ENCODE measurements around the gene NF1.

Gene NF1

DNA sequence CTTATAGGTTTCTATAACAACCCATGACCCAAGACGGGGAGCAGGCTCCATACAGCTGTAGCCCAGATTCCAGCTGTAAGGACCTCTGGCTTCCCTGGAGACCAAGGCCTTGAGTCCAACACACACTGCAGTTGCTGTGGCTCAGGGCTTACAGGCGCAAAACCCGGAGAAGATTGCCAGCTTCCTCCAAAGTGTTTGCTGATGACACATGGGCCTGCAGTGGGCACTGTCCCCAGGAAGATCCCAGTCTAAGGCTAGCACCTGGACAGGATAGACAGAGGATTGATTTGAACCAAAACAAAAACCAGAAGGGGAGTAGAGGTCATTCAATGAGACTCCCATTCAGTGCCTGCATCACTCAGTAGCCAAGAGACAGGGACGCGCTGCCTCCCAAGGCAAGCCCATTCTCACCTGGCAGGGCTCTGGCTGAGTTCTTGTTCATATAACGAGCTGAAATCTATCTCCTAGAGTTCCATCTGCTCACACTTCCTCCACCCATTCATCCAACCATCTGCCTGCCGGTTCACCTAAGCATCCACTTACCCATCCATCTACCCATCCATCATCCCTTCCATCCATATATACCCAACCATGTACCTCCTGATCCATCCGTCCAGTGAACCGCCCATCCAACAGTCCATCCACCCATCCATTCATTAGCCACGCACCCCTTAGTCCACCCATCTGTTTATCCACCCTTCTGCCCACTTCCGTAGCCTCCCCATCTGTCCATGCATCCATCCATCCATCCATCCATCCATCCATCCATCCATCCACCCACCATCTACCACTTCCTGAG, 306.9 kb downstream of the NF1 start:
- no peak for DNase-seq (ENCODE audit: low read depth in 2 of 2)

DNA sequence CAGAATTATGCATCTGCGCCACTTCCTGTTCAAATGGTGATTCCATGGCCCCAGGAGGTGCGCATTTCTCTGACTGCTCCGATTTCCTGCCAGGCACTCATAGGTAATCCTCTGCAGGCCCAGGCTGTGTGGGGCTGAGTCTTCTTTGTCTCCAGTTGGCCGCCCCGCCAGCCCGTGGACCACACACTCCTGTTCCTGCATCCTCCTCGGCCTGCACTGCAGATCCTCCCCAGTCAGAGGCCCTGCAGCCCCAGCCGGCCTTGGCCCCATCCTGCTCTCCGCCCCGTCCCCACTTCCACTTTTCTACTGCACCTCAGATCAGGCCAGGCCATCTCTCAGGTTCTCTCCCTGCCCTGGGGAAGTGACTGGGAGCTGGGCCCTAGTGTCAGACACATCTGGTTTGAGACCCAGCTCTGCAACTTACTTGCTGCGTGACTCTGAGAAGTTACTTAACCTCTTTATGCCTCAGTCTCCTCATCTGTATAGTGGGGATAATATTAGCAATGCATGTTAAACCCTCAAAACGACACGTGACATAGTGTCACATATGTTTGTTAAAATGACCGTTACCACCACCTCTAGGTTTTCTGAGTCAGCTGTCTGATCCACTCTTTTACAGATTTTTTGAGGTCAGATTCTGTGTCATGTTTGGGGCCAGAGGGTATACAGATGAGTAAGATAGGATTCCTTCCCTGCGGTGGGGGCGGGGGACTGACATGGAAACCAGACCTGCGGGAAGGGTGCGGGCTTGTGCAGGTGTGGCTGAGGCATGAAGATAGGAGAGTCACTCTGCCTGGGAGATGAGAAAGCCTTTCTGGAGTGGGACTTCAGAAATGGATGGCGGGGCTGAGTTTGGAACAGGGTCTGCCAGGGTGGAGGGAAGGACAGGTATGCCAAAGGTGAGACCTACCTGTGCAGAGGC, 309.5 kb downstream of the NF1 start:
- no peak for DNase-seq (ENCODE audit: low read depth in 2 of 2)

DNA sequence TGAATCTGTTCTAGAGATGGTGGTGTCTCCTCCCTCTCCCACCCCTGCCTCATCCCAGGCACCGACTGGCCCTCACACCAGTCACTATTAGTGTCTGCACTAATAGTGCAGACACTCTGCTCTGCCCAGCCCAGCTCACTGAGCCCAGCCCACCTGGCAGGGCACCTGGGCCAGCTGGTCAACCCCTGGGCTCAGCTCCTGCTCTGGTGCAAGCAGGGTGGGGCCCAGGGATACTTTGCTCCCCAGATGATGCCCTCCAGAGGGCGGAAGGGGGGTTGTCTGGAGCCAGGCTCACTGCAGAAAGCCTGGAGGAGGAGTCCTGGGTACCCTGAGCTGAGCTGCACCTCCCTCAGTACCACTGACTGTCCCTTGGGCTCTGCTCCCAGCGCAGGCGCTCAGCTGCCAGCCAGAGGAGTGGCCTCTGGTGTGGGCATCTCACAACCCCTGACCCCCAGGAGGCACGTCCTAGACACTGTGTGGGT, 311.2 kb downstream of the NF1 start:
- no peak for DNase-seq (ENCODE audit: low read depth in 2 of 2)

DNA sequence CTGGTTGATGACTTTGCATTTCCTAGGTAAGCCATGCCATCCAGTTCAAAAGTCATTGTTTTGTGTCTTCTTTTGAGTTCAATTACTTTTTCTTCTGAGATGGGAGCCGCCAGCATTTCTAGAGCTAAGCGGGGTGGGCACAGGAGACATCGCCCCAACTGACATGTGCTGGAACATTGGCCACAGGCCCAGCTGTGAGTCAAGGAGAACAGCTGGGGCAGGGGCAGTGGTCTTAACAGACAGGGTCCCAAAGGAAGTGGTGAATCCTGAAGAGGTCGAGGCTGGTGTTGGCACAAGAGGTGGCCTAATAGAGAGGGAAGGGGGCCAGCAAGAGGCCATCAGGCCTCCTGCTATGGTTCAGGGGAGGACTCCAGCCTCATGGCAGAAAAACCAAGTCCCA, 313.8 kb downstream of the NF1 start:
- DNase-seq (ENCODE audit: low read depth in 2 of 2): no peak

DNA sequence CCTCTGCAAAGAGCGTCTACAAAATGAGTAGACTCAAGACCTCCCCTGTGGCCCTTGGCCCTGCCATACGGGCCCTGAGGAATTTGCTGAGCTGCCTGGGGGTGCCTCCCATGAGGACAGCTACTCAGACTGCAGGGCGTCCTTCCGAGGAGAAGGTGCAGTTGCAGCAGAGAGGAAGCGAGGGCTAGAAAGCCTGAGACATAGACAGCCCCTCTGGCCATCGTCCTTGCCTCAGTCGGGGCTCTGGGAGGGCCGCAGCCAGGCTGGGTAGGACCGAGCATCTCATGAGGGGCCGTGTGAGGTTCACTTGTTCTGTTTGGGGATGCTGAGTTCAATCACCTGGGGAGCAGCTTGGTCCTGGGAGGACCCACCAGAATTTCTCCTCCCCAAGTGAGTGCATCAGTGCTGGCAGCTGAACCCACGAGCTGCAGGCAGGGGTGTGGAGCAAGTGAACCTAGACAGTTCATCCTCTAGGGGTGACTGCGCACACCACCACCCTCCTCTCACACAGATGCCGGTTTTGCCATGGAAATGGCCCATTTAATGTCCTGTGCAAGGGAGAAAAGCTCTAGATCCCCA, 317.0 kb downstream of the NF1 start:
- DNase-seq (ENCODE audit: low read depth in 2 of 2): no peak

DNA sequence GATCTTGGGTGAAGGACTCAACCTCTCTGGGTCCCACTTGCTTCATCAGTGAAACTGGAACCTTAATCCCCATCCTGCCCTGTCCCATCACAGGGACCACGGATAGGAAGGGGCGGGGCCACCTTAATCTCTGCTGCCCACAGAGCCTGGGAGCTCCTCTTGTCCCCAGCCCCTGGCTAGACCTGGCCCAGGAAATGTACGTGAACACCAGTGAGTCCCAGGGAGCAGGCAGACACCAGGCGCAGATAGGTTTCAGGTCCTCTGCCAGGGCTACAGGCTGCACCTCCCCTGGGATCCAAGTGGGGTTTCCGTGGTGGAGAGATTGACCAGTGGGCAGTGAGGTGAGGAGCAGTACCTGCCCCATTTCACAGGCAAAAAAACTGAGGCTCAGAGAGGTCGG, 317.7 kb downstream of the NF1 start:
- DNase-seq (ENCODE audit: low read depth in 2 of 2): no peak

DNA sequence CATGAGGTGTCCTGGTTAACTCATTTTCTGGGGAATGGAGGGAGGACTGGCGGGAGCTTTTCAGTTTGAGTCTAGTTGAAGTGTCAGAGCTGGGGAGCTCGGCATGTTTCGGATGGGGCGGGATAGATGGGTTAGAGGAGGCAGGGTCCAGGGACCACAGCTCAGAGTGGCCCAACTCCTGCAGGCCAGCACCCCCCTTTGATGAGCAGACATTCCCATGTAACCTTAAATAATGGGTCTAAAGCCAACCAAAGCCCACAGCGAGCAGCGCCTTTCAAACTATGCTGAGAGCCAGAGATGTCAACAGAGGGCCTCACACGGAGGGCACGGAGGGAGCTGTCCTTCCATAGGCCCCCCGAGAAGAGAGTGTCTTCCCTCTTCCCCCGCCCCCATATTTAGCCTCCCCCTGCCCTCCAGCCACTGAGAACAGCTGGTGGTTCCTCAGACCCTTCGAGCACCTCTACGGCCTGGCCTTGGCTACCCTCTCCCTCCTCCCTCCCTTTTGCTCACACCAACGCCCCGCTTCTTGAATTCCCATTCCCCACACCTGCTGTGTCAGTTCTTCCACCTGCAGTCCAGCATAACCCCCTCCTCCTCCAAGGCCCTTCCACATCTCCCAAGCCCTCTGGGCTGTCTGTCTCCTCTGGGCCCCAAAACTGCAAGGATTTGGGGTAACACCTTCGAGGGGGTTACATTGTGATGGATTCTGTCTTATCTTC, 318.5 kb downstream of the NF1 start:
- DNase-seq (ENCODE audit: low read depth in 2 of 2): no peak

DNA sequence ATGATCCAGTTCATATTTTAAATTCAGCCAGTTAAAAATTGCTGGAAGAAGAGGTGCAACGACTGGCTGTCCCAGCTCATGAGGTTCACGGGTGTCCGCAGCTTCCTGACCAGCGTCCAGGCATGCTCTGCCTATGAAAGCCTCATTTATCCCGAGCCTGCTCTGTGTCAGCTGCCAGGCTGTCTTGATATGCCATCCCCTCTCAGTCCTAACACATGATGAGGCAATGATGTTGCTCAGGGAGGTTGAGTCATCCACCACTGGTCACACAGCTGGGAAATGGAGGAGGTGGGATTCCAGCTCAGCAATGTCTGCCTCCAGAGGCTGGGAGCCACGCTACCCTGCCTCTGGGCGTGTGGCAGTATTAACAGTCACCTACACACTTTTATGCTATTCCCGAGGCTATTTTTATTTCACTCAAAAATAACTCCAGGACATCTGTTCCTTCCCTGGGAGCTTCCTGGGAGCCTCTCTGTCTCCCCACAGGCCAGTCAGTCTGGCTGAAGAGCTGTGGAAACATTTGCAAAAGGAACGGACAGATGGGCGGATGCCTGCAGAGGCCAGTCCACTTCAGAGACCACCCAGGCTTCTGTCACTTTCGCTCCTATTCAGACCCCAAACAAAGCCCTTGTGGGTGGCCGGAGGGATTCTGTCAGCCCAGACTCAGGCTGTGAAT, 319.2 kb downstream of the NF1 start:
- DNase-seq (ENCODE audit: low read depth in 2 of 2): no peak

DNA sequence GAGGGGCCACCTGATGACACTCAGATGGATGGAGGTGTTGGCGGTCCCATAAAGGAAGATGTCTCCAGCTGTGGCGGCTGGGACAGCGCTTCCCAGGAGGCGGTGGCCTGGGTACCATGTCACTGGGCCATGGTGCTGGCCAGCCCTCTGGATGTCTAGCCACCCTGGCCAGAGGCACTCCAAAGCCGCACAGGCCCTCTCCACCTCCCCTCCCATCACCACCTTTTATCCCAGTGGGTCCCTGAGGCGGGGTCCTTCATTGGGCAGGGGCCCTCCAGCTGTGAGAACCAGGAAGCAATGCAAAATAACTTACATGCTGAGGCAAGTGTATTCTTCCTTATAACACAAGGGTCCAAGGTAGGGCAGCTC, 319.8 kb downstream of the NF1 start:
- DNase-seq (ENCODE audit: low read depth in 2 of 2): no peak

DNA sequence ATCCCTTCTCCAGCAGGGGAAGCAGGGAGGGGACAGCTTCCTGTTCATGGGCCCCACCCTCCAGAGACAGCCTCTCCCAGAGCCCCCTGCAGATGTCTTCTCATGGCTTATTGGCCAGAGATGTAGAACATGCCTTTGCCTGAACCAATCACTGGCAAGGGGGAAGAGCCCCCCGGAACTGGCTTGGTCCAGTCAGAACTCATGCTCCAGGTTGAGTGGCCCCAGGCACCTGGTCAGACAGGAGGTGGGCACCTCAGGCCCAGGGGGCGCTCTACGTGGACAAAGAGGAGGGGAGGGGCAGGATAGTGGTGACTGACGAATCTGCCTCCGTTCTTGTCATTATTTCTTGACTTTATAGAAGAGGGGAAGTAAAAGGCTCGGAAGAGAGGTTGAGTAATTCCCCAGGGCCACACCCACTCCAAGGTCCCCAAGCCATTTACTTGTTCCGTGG, 320.3 kb downstream of the NF1 start:
- DNase-seq (ENCODE audit: low read depth in 2 of 2): no peak

DNA sequence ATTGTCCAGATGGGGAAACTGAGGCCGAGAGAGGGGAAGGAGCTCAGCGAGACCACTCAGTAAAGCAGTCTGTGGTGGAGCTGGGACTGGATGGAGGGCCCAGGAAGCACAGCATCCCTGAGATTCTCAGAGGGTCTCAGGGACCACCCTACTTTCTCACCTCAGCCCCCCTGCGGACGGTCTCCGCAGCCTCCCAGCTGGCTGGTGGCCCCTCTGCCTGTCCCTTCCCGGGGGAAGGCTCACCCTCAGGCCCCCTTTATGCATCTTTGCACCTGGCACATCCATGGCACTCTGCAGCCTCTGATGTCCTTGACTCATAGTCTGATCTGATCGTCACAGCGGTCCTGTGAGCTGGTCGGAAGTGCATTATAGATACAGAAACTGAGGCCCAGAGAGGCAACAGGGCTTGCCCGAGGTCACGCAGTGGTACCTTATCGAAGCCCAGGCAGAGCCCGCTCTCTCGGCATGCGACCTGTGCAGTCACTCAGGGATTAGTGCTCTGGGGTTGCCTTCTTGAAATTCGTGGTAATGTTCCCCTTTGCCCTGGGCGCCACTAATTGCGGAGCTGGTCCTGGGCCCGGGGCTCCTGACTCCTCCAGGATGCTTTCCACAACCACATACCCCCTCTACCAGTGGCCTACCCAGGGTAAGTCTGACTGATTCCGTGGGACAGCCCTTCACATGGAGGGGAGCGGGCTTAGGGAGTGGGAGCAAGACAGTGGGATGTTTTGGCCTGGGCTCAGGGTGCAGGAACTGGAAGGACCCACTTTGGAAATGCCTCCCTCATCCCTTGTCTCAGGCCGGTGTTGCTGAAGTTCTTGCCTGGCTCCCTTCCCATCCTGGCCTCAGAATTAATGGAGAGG, 321.1 kb downstream of the NF1 start:
- no peak for DNase-seq (ENCODE audit: low read depth in 2 of 2)

DNA sequence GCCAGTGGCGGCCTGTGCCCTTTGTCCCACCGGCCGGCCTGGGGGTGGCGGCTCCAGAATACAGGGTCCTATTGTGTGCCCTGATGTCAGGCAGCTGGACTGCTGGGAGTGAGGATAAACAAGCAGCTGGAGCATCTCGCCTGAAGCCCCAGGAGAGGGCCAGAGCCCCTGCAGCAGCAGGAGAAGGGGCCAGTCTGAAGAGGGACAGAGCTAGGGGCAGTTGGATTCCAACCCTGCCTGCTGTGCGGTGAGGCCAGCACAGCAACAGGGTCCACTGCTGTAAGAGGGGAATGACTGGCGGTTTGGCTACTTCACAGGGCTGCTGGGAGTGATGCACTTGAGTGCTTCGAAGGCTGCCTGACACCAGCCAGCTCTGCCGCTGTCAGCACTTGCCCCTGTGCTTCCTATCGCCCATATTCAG, 321.7 kb downstream of the NF1 start:
- DNase-seq (ENCODE audit: low read depth in 2 of 2): no peak

DNA sequence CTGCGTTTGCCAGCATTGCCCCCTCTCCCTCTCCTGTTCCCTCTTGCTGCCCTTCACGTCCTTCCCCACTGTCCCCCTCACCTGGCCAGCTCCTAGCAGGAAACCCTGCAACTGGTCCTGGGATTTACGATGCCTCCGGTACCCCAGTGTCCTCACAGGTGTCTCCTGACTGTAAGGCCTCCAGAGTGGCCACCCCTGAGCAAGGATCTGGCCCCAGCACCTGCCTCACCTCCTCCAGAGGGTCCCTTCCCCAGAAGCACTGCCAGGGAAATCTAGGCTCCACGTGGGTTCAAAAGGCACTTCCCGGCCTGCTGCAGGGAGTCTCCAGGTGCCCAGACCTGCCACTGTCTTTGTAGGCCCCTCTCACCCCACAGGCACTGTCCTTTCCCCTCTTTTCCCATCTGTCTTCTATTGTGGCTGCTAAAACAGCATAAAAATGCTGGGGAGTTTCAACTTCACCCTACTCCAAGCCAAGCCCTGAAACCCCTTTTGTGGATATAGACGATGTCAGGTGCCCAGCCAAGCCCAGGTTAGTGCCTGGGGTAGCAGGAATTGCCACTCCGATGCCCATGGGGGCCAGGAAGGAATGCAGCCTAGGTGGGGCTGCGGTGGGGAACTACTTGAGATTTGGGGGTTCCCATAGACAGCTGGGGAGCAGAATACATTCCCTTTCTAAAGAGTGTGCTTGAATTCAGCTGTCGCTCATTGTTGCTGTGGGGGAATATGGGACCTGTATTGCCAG, 322.4 kb downstream of the NF1 start:
- DNase-seq (ENCODE audit: low read depth in 2 of 2): no peak

DNA sequence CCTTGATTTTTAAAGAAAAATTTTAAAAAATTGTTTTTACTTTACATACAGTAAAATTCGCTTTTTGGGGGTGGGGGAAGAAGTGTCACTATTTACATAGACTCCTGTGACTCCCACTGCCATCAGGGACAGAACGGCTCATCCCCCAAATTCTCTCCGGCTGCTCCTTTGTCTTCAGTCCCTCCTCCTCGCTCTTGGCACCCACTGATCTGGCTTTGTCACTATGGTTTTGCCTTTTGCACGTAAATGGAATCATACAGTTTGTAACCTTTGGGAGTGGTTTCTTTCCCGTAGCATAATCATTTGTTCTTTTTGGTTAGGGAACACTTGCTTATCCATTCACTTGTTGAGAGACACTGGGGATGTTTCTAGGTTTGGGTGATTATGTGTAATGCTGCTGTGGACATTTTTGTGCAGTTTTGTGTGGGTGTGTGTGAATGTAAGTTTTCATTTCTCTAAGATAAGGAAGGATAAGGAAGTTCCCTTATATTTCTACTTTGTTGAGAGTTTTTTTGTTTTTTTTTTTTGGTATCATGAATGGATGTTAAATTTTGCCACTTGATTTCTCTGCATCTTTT, 324.1 kb downstream of the NF1 start:
- no peak for DNase-seq (ENCODE audit: low read depth in 2 of 2)

DNA sequence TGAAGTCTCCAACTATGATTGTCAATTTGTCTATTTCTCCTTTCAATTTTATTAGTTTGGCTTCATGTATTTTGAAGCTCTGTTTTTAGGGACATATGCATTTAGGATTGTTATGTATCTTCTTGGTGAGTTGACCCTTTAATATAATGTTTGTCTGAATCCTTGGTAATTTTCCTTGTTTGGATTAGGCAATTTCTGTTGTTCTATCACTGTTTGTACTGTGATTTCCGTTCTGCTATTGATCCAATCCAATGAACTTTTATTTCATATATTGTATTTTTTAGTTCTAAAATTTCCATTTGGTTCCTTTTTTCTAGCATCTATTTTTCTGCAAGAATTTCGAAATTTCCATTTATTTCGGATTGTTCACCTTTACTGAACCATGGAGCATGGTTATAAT, 327.7 kb downstream of the NF1 start:
- no peak for DNase-seq (ENCODE audit: low read depth in 2 of 2)

DNA sequence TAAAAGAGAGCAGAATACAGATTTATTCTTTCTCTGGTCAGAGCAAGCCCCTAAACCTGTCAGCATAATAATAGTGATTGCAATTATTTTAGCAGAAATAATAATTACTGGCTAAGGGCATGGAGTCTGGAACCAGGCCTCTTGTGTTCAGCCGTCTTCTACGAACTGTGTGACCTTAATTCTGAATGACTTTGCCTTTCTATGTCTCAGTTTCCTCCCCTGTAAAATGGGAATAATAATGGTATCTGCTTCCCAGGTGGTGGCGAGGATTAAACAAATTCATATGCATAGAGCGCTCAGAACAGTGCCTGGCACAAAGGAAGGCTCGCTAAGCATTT, 330.1 kb downstream of the NF1 start:
- no peak for DNase-seq (ENCODE audit: low read depth in 2 of 2)

DNA sequence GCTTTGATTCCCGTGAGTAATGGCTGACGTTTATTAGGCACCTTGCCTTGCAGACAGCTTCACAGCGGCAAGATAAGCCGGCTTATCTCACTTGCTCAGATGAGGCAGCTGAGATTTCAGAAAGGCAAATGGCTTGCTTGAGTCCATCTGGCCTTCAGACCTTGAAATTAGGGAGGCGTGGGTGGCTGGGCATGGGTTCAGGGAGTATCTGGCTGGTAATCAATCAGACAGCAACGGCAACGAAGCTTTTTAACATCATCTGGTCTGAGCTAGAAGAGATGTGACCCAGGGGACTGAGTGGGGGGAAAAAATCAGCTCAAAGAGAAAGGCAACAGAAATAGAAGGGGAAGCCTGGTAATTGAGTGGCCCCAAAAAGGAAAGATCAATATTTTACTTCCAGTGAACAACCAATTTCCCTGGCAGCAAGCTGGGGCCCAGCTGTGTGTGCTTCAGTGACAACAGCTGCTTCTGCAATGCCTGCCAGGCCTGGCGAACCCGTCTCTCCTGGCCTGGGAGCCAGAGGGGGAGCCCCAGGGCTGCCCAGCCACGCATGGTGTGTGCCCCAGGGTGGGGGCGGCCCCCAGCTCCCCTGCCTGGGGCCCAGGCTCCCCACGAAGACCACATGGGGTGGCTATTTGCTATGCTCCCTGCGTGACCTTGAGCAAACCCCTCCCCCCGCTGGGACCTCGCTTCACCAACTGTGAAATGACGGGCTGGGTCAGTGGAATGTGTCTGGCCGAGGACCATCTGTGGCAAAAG, 330.7 kb downstream of the NF1 start:
- no peak for DNase-seq (ENCODE audit: low read depth in 2 of 2)
